DND-41 (cell line): ENCODE results near the gene ST8SIA6.
"Not testable (repeated sequence)": the region's sequence is repeated elsewhere in the genome, so short reads cannot be mapped to it uniquely, and the experiment has no call there.

Experiments
- ATAC-seq: fragments of 200-7000 bp; cut with Tn5 transposase; 3 replicates; pipeline ENCODE4 v1.9.1; 2021; ENCODE audit warnings: low read depth; ENCODE audit not compliant: insufficient read depth
- DNase-seq: peaks from one replicate; pipeline ENCODE4 v3.0.0-alpha.2; 2020
- H2AFZ ChIP-seq: 2 replicates; pipeline ENCODE4 v1.6.0; 2012; ENCODE audit warnings: low read depth, low read length
- H3K27ac ChIP-seq: 2 replicates; pipeline ENCODE4 v1.5.1; 2012; ENCODE audit warnings: low read length, inconsistent platforms
- H3K27me3 ChIP-seq: fragments of 200-600 bp; sonication (generic); 2 replicates; pipeline ENCODE4 v1.6.0; 2012; ENCODE audit warnings: low read length, mild to moderate bottlenecking, inconsistent platforms; ENCODE audit not compliant: insufficient read depth, poor library complexity
- H3K36me3 ChIP-seq: 2 replicates; pipeline ENCODE4 v1.5.1; 2012; ENCODE audit warnings: low read length, inconsistent platforms; ENCODE audit not compliant: insufficient read depth
- H3K4me1 ChIP-seq: 2 replicates; pipeline ENCODE4 v1.5.1; 2012; ENCODE audit warnings: mild to moderate bottlenecking, low read length; ENCODE audit not compliant: insufficient read depth
- H3K4me2 ChIP-seq: 2 replicates; pipeline ENCODE4 v1.6.0; 2012; ENCODE audit warnings: mild to moderate bottlenecking, moderate library complexity, low read length, inconsistent platforms; ENCODE audit not compliant: insufficient read depth
- H3K4me3 ChIP-seq, 2 experiments: fragments of 200-600 bp in 1 of 2; shearing (Covaris generic) in 1 of 2; 2 replicates each; pipeline ENCODE4 v1.5.1; 2012 to 2016; ENCODE audit warnings: inconsistent platforms in 2 of 2, low read length in 2 of 2, mild to moderate bottlenecking in 2 of 2, low read depth in 1 of 2, moderate library complexity in 1 of 2
- H3K79me2 ChIP-seq: 2 replicates; pipeline ENCODE4 v1.6.0; 2012; ENCODE audit warnings: low read length, inconsistent platforms; ENCODE audit not compliant: insufficient read depth
- H3K9ac ChIP-seq: 2 replicates; pipeline ENCODE4 v1.6.0; 2012; ENCODE audit warnings: low read depth, mild to moderate bottlenecking, inconsistent platforms, low read length, moderate library complexity
- H3K9me3 ChIP-seq: 2 replicates; pipeline ENCODE4 v1.5.1; 2012; ENCODE audit warnings: low read length, moderate library complexity, mild to moderate bottlenecking, inconsistent platforms; ENCODE audit not compliant: insufficient read depth, severe bottlenecking
- H4K20me1 ChIP-seq: 2 replicates; pipeline ENCODE4 v1.6.0; 2012; ENCODE audit warnings: low read length; ENCODE audit not compliant: insufficient read depth
- CTCF ChIP-seq: IDR thresholded peaks from 2 replicates; pipeline ENCODE4 v1.5.1; 2012; ENCODE audit warnings: borderline replicate concordance, low read length, moderate library complexity, mild to moderate bottlenecking; ENCODE audit not compliant: poor library complexity, severe bottlenecking; ENCODE audit errors: extremely low read depth
- EZH2 ChIP-seq: IDR thresholded peaks from 3 replicates; pipeline ENCODE4 v1.6.1; 2012; ENCODE audit warnings: borderline replicate concordance, low read depth, mild to moderate bottlenecking, moderate library complexity, low read length, inconsistent platforms; ENCODE audit not compliant: severe bottlenecking

ST8SIA6 gene

DNA sequence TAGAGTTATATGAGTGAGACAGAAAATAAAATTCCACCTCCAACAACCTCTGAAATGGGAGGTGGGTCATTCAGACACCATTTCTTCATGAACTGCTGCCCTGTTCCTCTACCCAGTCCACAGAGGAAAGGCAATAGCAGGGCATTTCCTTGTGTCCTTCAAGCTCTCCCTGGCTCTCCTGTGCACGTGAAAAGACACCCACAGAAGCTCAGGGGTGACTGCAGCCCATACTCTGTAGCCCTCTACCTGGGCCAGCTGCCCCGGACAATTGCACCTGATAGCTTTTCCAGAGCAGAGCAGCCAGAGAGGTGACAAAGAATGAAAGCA, 10.0 kb downstream of the ST8SIA6 start:
- no peak for TF ChIP-seq CTCF
- no peak for TF ChIP-seq EZH2
- Histone ChIP-seq H3K4me2 (no peak overlapping the region), H3K27me3 (peaks cover 14% of the 10 kb centered on the region)

GRCh38 chr10:17443707-17444387, 10.5 kb downstream of the ST8SIA6 start:
- H3K9ac ChIP-seq, result no peak overlapping the region
- H3K27me3 ChIP-seq, result peaks cover 14% of the 10 kb centered on the region
- H3K36me3 ChIP-seq, result no peaks in the 10 kb centered on the region
- no peak overlapping the region for H3K4me3 ChIP-seq
- H3K79me2 ChIP-seq, result no peaks in the 10 kb centered on the region
- H4K20me1 ChIP-seq, result no peaks in the 10 kb centered on the region
- H2AFZ ChIP-seq, result no peak overlapping the region
- no peak for ATAC-seq
- no peak overlapping the region for H3K27ac ChIP-seq
- H3K9me3 ChIP-seq, result peaks cover 4% of the 10 kb centered on the region
- no peak for DNase-seq
- no peaks in the 10 kb centered on the region for H3K4me1 ChIP-seq
- H3K4me2 ChIP-seq, result no peak overlapping the region
- TF ChIP-seq CTCF, result no peak
- TF ChIP-seq EZH2, result no peak

More for the DNA sequence above, 10.0 kb downstream of the ST8SIA6 start:
- H3K27ac ChIP-seq, result no peak overlapping the region
- no peak overlapping the region for H3K9ac ChIP-seq
- ATAC-seq (no peak), DNase-seq (no peak)
- no peak overlapping the region for H3K4me3 ChIP-seq
- no peak overlapping the region for H2AFZ ChIP-seq
- peaks cover 4% of the 10 kb centered on the region for H3K9me3 ChIP-seq
- no peaks in the 10 kb centered on the region for H4K20me1 ChIP-seq
- no peaks in the 10 kb centered on the region for H3K4me1 ChIP-seq
- H3K36me3 ChIP-seq, result no peaks in the 10 kb centered on the region
- H3K79me2 ChIP-seq, result no peaks in the 10 kb centered on the region

DNA sequence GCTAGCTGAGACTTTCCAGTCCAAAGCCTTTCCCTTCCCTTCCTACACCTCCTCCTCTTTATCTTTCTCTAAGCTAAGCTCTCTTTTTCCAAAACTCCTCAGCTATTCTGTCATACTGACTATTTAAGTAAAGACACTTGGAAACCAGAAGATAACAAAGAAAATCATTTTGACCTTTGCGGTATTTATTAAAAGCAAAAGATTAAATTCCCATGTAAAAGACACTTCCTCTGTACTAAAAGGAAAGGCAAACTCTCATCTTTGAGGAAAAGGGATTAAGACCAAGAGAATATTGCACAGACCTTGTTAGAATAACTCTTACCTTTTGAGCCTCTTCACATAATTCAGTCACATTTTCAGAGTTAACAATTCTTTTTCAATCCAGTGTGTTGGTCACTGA, 15.8 kb downstream of the ST8SIA6 start:
- Histone ChIP-seq H3K79me2 (no peaks in the 10 kb centered on the region), H3K4me3 (no peak overlapping the region), H3K36me3 (no peaks in the 10 kb centered on the region), H4K20me1 (no peaks in the 10 kb centered on the region), H3K27me3 (peaks cover 12% of the 10 kb centered on the region), H3K9me3 (no peaks in the 10 kb centered on the region), H3K4me2 (no peak overlapping the region), H3K27ac (no peak overlapping the region), H3K4me1 (no peaks in the 10 kb centered on the region), H2AFZ (no peak overlapping the region), H3K9ac (no peak overlapping the region)
- TF ChIP-seq CTCF (no peak), EZH2 (no peak)
- ATAC-seq, result no peak
- DNase-seq, result no peak

- not testable (repeated sequence) for H3K79me2 ChIP-seq, H2AFZ ChIP-seq, H3K4me3 ChIP-seq, H3K27ac ChIP-seq, ATAC-seq, H3K4me1 ChIP-seq, DNase-seq, H3K36me3 ChIP-seq, H3K9me3 ChIP-seq, H3K4me2 ChIP-seq, H3K9ac ChIP-seq, H4K20me1 ChIP-seq
- peaks cover 18% of the 10 kb centered on the region for H3K27me3 ChIP-seq
Measured at GRCh38 chr10:17436578-17436977, 17.8 kb downstream of the ST8SIA6 start.
